Duodenal mucosa (tissue), 2 donors: ENCODE results near the gene PSAPL1.

Source experiments
- H3K27ac ChIP-seq: one replicate; pipeline ENCODE4 v1.7.0; 2013; ENCODE audit warnings: low read depth, low read length
- H3K27me3 ChIP-seq, 2 donors: one replicate each; pipeline ENCODE4 v1.7.0; 2013; ENCODE audit warnings: low read length in 2 of 2, control low read depth in 1 of 2; ENCODE audit not compliant: insufficient read depth in 2 of 2, control insufficient read depth in 1 of 2
- H3K36me3 ChIP-seq, 2 donors: one replicate each; pipeline ENCODE4 v1.7.0; 2013; ENCODE audit warnings: low read length in 2 of 2, control low read depth in 1 of 2; ENCODE audit not compliant: insufficient read depth in 2 of 2, control insufficient read depth in 1 of 2
- H3K4me1 ChIP-seq, 2 donors: one replicate each; pipeline ENCODE4 v1.7.0; 2013; ENCODE audit warnings: low read length in 2 of 2, control low read depth in 1 of 2; ENCODE audit not compliant: insufficient read depth in 2 of 2, control insufficient read depth in 1 of 2
- H3K4me3 ChIP-seq, 2 donors: one replicate each; pipeline ENCODE4 v1.7.0; 2013; ENCODE audit warnings: low read length in 2 of 2, low read depth in 1 of 2
- H3K9ac ChIP-seq, 2 donors: one replicate each; pipeline ENCODE4 v1.7.0; 2013; ENCODE audit warnings: low read length in 2 of 2, low read depth in 1 of 2
- H3K9me3 ChIP-seq, 2 donors: one replicate each; pipeline ENCODE4 v1.7.0; 2013; ENCODE audit warnings: low read length in 2 of 2, control low read depth in 1 of 2; ENCODE audit not compliant: control insufficient read depth in 1 of 2

The PSAPL1 gene

GRCh38 chr4:7427831-7428260 lies 6.9 kb downstream of the PSAPL1 start:
- no peak overlapping the region for H3K27ac ChIP-seq

GRCh38 chr4:7427361-7427760 lies 7.4 kb downstream of the PSAPL1 start:
- Histone ChIP-seq H3K9ac (no peak overlapping the region), H3K4me3 (no peak overlapping the region), H3K27ac (no peak overlapping the region), H3K9me3 (no peaks in the 10 kb centered on the region), H3K27me3 (no peaks in the 10 kb centered on the region), H3K4me1 (no peaks in the 10 kb centered on the region), H3K36me3 (no peaks in the 10 kb centered on the region)

More at GRCh38 chr4:7427831-7428260, 6.9 kb downstream of the PSAPL1 start:
- H3K4me3 ChIP-seq: no peak overlapping the region
- no peaks in the 10 kb centered on the region for H3K4me1 ChIP-seq
- H3K9me3 ChIP-seq: no peaks in the 10 kb centered on the region
- H3K36me3 ChIP-seq: no peaks in the 10 kb centered on the region
- H3K9ac ChIP-seq: no peak overlapping the region
- H3K27me3 ChIP-seq: no peaks in the 10 kb centered on the region

- Histone ChIP-seq H3K9me3 (no peaks in the 10 kb centered on the region), H3K27me3 (no peaks in the 10 kb centered on the region), H3K27ac (no peak overlapping the region), H3K36me3 (no peaks in the 10 kb centered on the region), H3K4me1 (no peaks in the 10 kb centered on the region), H3K9ac (no peak overlapping the region), H3K4me3 (no peak overlapping the region)
Observed at GRCh38 chr4:7426525-7427171, 8.1 kb downstream of the PSAPL1 start.

GRCh38 chr4:7425591-7426468 lies 8.9 kb downstream of the PSAPL1 start:
- Histone ChIP-seq H3K9me3 (no peaks in the 10 kb centered on the region), H3K27ac (no peak overlapping the region), H3K36me3 (no peaks in the 10 kb centered on the region), H3K4me1 (no peaks in the 10 kb centered on the region), H3K27me3 (no peaks in the 10 kb centered on the region), H3K4me3 (no peak overlapping the region), H3K9ac (no peak overlapping the region)

- Histone ChIP-seq H3K9me3 (no peaks in the 10 kb centered on the region), H3K27ac (no peak overlapping the region), H3K9ac (no peak overlapping the region), H3K4me1 (no peaks in the 10 kb centered on the region), H3K27me3 (no peaks in the 10 kb centered on the region), H3K4me3 (no peak overlapping the region), H3K36me3 (no peaks in the 10 kb centered on the region)
Observed at GRCh38 chr4:7425124-7425523, 9.6 kb downstream of the PSAPL1 start.

GRCh38 chr4:7424553-7425111 lies 10.1 kb downstream of the PSAPL1 start:
- Histone ChIP-seq H3K9me3 (no peaks in the 10 kb centered on the region), H3K4me3 (no peak overlapping the region), H3K27ac (no peak overlapping the region), H3K27me3 (no peaks in the 10 kb centered on the region), H3K36me3 (no peaks in the 10 kb centered on the region), H3K9ac (no peak overlapping the region), H3K4me1 (no peaks in the 10 kb centered on the region)

- Histone ChIP-seq H3K36me3 (no peaks in the 10 kb centered on the region), H3K9me3 (no peaks in the 10 kb centered on the region), H3K27ac (no peak overlapping the region), H3K27me3 (no peaks in the 10 kb centered on the region), H3K4me3 (no peak overlapping the region), H3K9ac (no peak overlapping the region), H3K4me1 (no peaks in the 10 kb centered on the region)
Observed at GRCh38 chr4:7423801-7424552, 10.8 kb downstream of the PSAPL1 start.

GRCh38 chr4:7423391-7423790 lies 11.3 kb downstream of the PSAPL1 start:
- Histone ChIP-seq H3K9ac (no peak overlapping the region), H3K27me3 (no peaks in the 10 kb centered on the region), H3K4me1 (no peaks in the 10 kb centered on the region), H3K36me3 (no peaks in the 10 kb centered on the region), H3K4me3 (no peak overlapping the region), H3K27ac (no peak overlapping the region), H3K9me3 (no peaks in the 10 kb centered on the region)

GRCh38 chr4:7422898-7423180 lies 11.9 kb downstream of the PSAPL1 start:
- Histone ChIP-seq H3K4me1 (no peaks in the 10 kb centered on the region), H3K27ac (no peak overlapping the region), H3K4me3 (no peak overlapping the region), H3K36me3 (no peaks in the 10 kb centered on the region), H3K9me3 (no peaks in the 10 kb centered on the region), H3K27me3 (no peaks in the 10 kb centered on the region), H3K9ac (no peak overlapping the region)
